GM23248 (cell line): Measurements from ENCODE around the gene TRAK1. TPM values are rescaled to one million over a fixed set of nuclear protein-coding genes. Genes with fewer than 3 reads are reported as not detected.

Source experiments
- DNase-seq: peaks from one replicate; pipeline ENCODE4 v3.0.0-alpha.2; 2015
- H2AFZ ChIP-seq: fragments of 200-600 bp; sonication (generic); 2 replicates; pipeline ENCODE4 v1.6.1; 2016; ENCODE audit warnings: antibody characterized with exemption
- H3F3A ChIP-seq: fragments of 200-600 bp; sonication (generic); 2 replicates; pipeline ENCODE4 v1.6.1; 2016; ENCODE audit warnings: mild to moderate bottlenecking, antibody characterized with exemption, mixed run types; ENCODE audit not compliant: insufficient read depth
- H3K27ac ChIP-seq: fragments of 200-600 bp; sonication (generic); 2 replicates; pipeline ENCODE4 v1.5.1; 2016; ENCODE audit warnings: mild to moderate bottlenecking
- H3K27me3 ChIP-seq: fragments of 200-600 bp; sonication (generic); replicated peaks from 2 replicates; pipeline ENCODE4 v1.6.1; 2016; ENCODE audit warnings: mild to moderate bottlenecking; ENCODE audit not compliant: insufficient read depth
- H3K36me3 ChIP-seq: fragments of 200-600 bp; sonication (generic); 2 replicates; pipeline ENCODE4 v1.6.1; 2016; ENCODE audit warnings: low read depth, mild to moderate bottlenecking
- H3K4me1 ChIP-seq: fragments of 200-600 bp; sonication (generic); 2 replicates; pipeline ENCODE4 v1.6.1; 2016; ENCODE audit warnings: mild to moderate bottlenecking; ENCODE audit not compliant: insufficient read depth
- H3K4me2 ChIP-seq: fragments of 200-600 bp; sonication (generic); one replicate; pipeline ENCODE4 v1.6.1; 2016; ENCODE audit warnings: mild to moderate bottlenecking; ENCODE audit not compliant: unreplicated experiment
- H3K4me3 ChIP-seq: fragments of 200-600 bp; sonication (generic); 2 replicates; pipeline ENCODE4 v1.5.1; 2016; ENCODE audit warnings: mild to moderate bottlenecking
- H3K79me2 ChIP-seq: fragments of 200-600 bp; sonication (generic); 2 replicates; pipeline ENCODE4 v1.6.1; 2016; ENCODE audit warnings: mild to moderate bottlenecking; ENCODE audit not compliant: insufficient read depth
- H3K9ac ChIP-seq: fragments of 200-600 bp; sonication (generic); 2 replicates; pipeline ENCODE4 v1.6.1; 2016; ENCODE audit warnings: mild to moderate bottlenecking
- H3K9me2 ChIP-seq: fragments of 200-600 bp; sonication (generic); 2 replicates; pipeline ENCODE4 v1.6.1; 2016; ENCODE audit warnings: mixed run types, mild to moderate bottlenecking, moderate library complexity; ENCODE audit not compliant: insufficient read depth
- H3K9me3 ChIP-seq: fragments of 200-600 bp; sonication (generic); one replicate; pipeline ENCODE4 v1.6.1; 2017; ENCODE audit warnings: low read depth
- H4K20me1 ChIP-seq: fragments of 200-600 bp; sonication (generic); 2 replicates; pipeline ENCODE4 v1.6.0; 2016; ENCODE audit not compliant: insufficient read depth
- EZH2 ChIP-seq: fragments of 200-600 bp; sonication (generic); IDR thresholded peaks from 2 replicates; pipeline ENCODE4 v1.6.1; 2018; ENCODE audit warnings: antibody characterized with exemption, mild to moderate bottlenecking; ENCODE audit not compliant: insufficient read depth, poor library complexity, severe bottlenecking
- EZH2phosphoT487 ChIP-seq: fragments of 200-600 bp; sonication (generic); IDR thresholded peaks from 2 replicates; pipeline ENCODE4 v1.6.1; 2018; ENCODE audit warnings: antibody characterized with exemption, moderate library complexity, mild to moderate bottlenecking, low read depth; ENCODE audit not compliant: insufficient read depth
- WGBS, 2 experiments: methylation state at CpG; one replicate each; pipeline ENCODE4 v1.1.6; 2015 to 2017; ENCODE audit warnings: low lambda C conversion rate in 2 of 2, low coverage in 1 of 2; ENCODE audit errors: missing lambda C conversion rate in 2 of 2; 5-methylcytosine and 5-hydroxymethylcytosine counted together
- in situ Hi-C: fragments of 300-500 bp; cut with MboI; formaldehyde crosslinking; loops from 2 replicates; pipeline ENCODE4 v1.15.0; 2020
- polyA plus RNA-seq: library from polyadenylated mRNA; unstranded; fragments of >200 nt; fragmentation: Nextera tagmentation; extraction: Ambion mirVana; gene quantifications from 2 replicates; pipeline ENCODE4 v1.2.1, GENCODE V29; 2016
- total RNA-seq: library from RNA; depleted of rRNA; stranded (reverse); fragments of >200 nt; shearing (Covaris generic); gene quantifications from 2 replicates; pipeline ENCODE4 v1.2.3, GENCODE V29; 2014

The TRAK1 gene
- total and polyA plus RNA-seq, 2 experiments from 2014 or later, result 13.6 to 51.0 TPM

DNA sequence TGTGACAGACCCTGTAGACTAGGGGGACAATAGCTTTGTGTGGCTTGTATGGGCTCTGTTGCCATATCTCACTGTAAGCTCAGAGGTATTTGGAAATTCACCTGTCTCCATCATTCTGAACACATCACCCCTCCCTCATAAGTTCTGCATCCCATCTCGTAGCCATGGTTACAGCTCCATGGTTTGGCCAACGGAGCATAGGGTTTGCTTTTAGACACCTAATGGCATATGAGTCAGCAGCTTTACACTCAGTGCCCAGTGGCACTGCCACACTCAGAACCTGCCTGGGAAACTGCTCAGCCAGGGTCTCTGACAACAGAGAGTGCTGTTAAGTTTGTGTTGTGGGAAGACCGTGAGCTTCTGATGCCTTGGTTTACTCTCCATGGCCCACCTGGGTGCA is 107.6 kb downstream of the TRAK1 start:
- Histone ChIP-seq H3K79me2 (no peaks in the 10 kb centered on the region), H3K27ac (no peak overlapping the region), H3K9me2 (no peaks in the 10 kb centered on the region), H3K4me3 (no peak overlapping the region), H4K20me1 (no peaks in the 10 kb centered on the region), H3K27me3 (no peaks in the 10 kb centered on the region), H2AFZ (no peak overlapping the region), H3F3A (no peaks in the 10 kb centered on the region), H3K9ac (no peak overlapping the region), H3K4me2 (no peak overlapping the region), H3K36me3 (peaks cover 57% of the 10 kb centered on the region), H3K4me1 (no peaks in the 10 kb centered on the region), H3K9me3 (no peaks in the 10 kb centered on the region)
- TF ChIP-seq EZH2 (no peak), EZH2phosphoT487 (no peak)
- in situ Hi-C loops, result loop anchor here (10.0 kb wide), 1 partner anchor 294 kb away; no protein-coding TSS in a partner anchor
- DNase-seq, result no peak
- 98% methylated on average over 3 of the region's 3 CpGs for WGBS, 2 experiments

DNA sequence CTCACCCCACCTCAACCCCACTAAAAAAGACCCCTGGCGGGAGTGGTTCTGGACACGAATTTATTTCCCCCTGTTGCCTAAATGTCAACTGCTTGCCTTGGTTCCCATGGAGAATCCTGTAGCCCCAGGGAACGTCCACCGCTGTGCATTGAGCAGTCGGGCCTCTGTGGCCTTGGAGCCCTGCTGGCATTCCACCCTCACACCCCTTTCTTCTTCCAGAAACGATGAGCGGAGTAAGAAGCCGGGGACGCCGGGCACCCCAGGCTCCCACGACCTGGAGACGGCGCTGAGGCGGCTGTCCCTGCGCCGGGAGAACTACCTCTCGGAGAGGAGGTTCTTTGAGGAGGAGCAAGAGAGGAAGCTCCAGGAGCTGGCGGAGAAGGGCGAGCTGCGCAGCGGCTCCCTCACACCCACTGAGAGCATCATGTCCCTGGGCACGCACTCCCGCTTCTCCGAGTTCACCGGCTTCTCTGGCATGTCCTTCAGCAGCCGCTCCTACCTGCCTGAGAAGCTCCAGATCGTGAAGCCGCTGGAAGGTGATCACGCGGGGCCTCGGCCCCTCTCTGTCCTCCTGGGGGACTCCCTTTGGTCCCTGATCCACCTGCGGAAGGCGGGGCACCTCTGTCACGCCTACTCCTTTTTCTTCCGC is 111.2 kb downstream of the TRAK1 start:
- in situ Hi-C loops, result no loop called here
- WGBS, 2 experiments, result 92 to 94% methylated on average over 33 to 35 of the region's 35 CpGs
- H3K4me3 ChIP-seq, result no peak overlapping the region

DNA sequence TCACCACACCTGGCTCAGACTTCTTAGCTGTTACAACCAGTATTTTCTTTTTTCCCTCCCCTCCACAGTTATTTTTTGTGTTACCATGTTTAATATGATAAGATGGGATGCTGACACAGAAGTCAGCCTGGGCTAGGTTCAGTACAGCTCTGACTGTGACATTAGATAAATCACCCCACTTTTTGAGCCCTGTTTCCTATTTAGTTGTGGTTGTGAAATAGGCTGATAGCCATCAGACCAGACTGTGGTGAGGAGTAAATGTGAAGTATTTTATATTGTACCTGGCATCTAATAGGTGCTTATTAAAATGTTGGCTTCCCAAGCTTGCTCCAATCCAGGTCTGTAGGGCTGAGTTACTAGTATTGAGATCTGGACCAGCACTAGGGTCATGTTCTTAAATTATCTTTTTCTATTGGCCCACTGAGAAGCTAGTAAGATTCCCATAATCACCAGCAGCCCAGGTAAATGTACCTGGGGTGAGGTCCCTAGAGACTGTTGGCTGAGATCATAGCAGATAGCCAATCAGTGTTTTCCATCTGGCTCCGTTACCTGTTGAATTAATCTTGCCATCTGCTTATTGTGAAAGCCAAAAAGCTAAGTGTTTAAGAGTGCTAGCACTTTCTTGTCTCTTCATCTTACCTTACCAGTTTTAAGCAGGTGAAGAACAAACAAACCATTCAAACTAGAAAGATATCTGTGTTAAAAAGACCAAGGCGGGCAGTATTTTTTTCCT is 113.9 kb downstream of the TRAK1 start:
- Histone ChIP-seq H3F3A (no peaks in the 10 kb centered on the region), H3K27ac (no peak overlapping the region), H3K9me3 (no peaks in the 10 kb centered on the region), H3K9ac (no peak overlapping the region), H4K20me1 (no peaks in the 10 kb centered on the region), H3K9me2 (no peaks in the 10 kb centered on the region), H3K27me3 (no peaks in the 10 kb centered on the region), H2AFZ (no peak overlapping the region), H3K36me3 (peaks cover 30% of the 10 kb centered on the region), H3K4me3 (no peak overlapping the region), H3K4me1 (no peaks in the 10 kb centered on the region), H3K4me2 (no peak overlapping the region), H3K79me2 (no peaks in the 10 kb centered on the region)
- TF ChIP-seq EZH2phosphoT487, result no peak
- no peak for TF ChIP-seq EZH2
- in situ Hi-C loops, result no loop called here
- no peak for DNase-seq
- 100% methylated on average over 2 of the region's 2 CpGs for WGBS, 2 experiments

More for the DNA sequence above, 111.2 kb downstream of the TRAK1 start:
- TF ChIP-seq EZH2phosphoT487 (no peak), EZH2 (no peak)
- H3K27ac ChIP-seq, result no peak overlapping the region
- H3K79me2 ChIP-seq, result no peaks in the 10 kb centered on the region
- H4K20me1 ChIP-seq, result no peaks in the 10 kb centered on the region
- no peak overlapping the region for H3K9ac ChIP-seq
- no peaks in the 10 kb centered on the region for H3K27me3 ChIP-seq
- no peak overlapping the region for H3K4me2 ChIP-seq
- no peak for DNase-seq
- no peaks in the 10 kb centered on the region for H3K4me1 ChIP-seq
- no peaks in the 10 kb centered on the region for H3K9me2 ChIP-seq
- no peaks in the 10 kb centered on the region for H3K9me3 ChIP-seq
- peaks cover 56% of the 10 kb centered on the region for H3K36me3 ChIP-seq
- no peak overlapping the region for H2AFZ ChIP-seq
- no peaks in the 10 kb centered on the region for H3F3A ChIP-seq

DNA sequence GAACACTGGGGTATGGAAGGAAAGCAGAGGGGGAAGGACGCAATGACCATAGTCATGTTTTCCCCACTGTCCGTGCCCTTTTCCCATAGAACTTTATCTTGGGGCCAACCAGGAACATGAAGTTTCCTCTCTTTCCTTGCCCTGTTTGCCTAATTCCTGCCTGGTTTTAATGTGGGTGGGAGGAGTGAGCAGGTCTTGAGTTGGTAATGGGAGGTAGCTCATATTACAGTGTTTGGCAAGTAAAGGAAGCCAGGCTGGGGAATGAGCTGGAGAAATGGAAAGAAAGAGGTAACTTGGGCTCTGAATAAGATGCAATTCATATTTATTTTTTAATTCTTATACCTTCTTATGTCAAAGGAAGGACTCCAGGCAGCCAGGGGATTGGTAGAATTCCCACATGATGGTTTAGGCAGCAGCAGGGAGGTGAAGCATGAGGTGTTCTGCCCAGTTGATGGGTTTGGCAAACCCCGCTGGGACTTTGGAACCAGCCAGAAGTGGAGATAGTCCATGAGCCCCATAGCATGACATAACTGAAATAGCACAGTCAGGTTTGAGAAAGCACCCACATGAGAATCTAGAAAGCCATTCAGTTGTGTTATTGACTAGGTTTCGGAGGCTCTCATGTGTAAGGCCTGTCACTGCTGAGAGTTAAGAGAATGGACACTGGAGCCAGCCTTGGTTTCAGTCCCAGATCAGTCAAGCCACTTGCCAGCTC is 114.8 kb downstream of the TRAK1 start:
- H3K4me1 ChIP-seq, result no peaks in the 10 kb centered on the region
- in situ Hi-C loops, result no loop called here
- no peak overlapping the region for H3K9ac ChIP-seq
- no peak overlapping the region for H3K27ac ChIP-seq
- no peaks in the 10 kb centered on the region for H3K79me2 ChIP-seq
- H4K20me1 ChIP-seq, result no peaks in the 10 kb centered on the region
- no peak for TF ChIP-seq EZH2phosphoT487
- TF ChIP-seq EZH2, result no peak
- no peak overlapping the region for H3K4me2 ChIP-seq
- no peaks in the 10 kb centered on the region for H3F3A ChIP-seq
- no peaks in the 10 kb centered on the region for H3K27me3 ChIP-seq
- H3K9me2 ChIP-seq, result no peaks in the 10 kb centered on the region
- no peak overlapping the region for H2AFZ ChIP-seq
- H3K36me3 ChIP-seq, result peaks cover 27% of the 10 kb centered on the region
- H3K9me3 ChIP-seq, result no peaks in the 10 kb centered on the region
- WGBS, 2 experiments, result 98 to 100% methylated on average over 4 of the region's 4 CpGs
- no peak for DNase-seq
- H3K4me3 ChIP-seq, result no peak overlapping the region
